HCT116 (cell line): Measurements from ENCODE around the gene TNFRSF14. TPM values are rescaled to one million over a fixed set of nuclear protein-coding genes. Genes with fewer than 3 reads are reported as not detected.

Source experiments
- CBX3 ChIP-seq: IDR thresholded peaks from 2 replicates; pipeline ENCODE4 v1.6.1; 2012; ENCODE audit warnings: low read depth
- CEBPB ChIP-seq: IDR thresholded peaks from 2 replicates; pipeline ENCODE4 v1.6.1; 2012; ENCODE audit warnings: low read depth
- EGR1 ChIP-seq: IDR thresholded peaks from 2 replicates; pipeline ENCODE4 v1.6.1; 2012; ENCODE audit warnings: low read depth
- EZH2phosphoT487 ChIP-seq: fragments of 200-600 bp; IDR thresholded peaks from 2 replicates; pipeline ENCODE4 v1.6.1; 2018; ENCODE audit warnings: antibody characterized with exemption, borderline replicate concordance
- FOSL1 ChIP-seq: IDR thresholded peaks from 2 replicates; pipeline ENCODE4 v1.6.1; 2012; ENCODE audit warnings: low read depth
- JUND ChIP-seq: IDR thresholded peaks from 2 replicates; pipeline ENCODE4 v1.6.1; 2012
- MAX ChIP-seq: IDR thresholded peaks from 2 replicates; pipeline ENCODE4 v1.6.1; 2012
- POLR2A ChIP-seq: IDR thresholded peaks from 2 replicates; pipeline ENCODE4 v1.7.0; 2011; ENCODE audit warnings: borderline replicate concordance; ENCODE audit not compliant: insufficient read depth, insufficient read length; ENCODE audit errors: extremely low read depth
- RAD21 ChIP-seq: IDR thresholded peaks from 2 replicates; pipeline ENCODE4 v1.6.1; 2012; ENCODE audit warnings: low read depth, mild to moderate bottlenecking
- SIN3A ChIP-seq: IDR thresholded peaks from 2 replicates; pipeline ENCODE4 v1.6.1; 2012; ENCODE audit warnings: low read depth
- SP1 ChIP-seq: IDR thresholded peaks from 2 replicates; pipeline ENCODE4 v1.6.1; 2012; ENCODE audit warnings: low read depth
- YY1 ChIP-seq: IDR thresholded peaks from 2 replicates; pipeline ENCODE4 v1.6.1; 2011; ENCODE audit warnings: low read length, low read depth, moderate library complexity, mild to moderate bottlenecking; ENCODE audit not compliant: insufficient replicate concordance; ENCODE audit errors: extremely low read depth
- ZFX ChIP-seq: fragments of 450-650 bp; IDR thresholded peaks from 2 replicates; pipeline ENCODE4 v1.6.1; 2017
- ZNF274 ChIP-seq: fragments of 200-500 bp; sonication (Bioruptor generic); IDR thresholded peaks from 2 replicates; pipeline ENCODE4 v1.6.1; 2014; ENCODE audit warnings: mild to moderate bottlenecking, low read depth, low read length, inconsistent platforms
- total RNA-seq: library from RNA; stranded (reverse); gene quantifications from one replicate; pipeline ENCODE4 v1.2.1, GENCODE V29; 2021; ENCODE audit not compliant: unreplicated experiment
- TF ChIP-seq, protein P1 (sequence below): IDR thresholded peaks from 2 replicates; pipeline ENCODE4 v1.6.1; 2012
- TF ChIP-seq, protein P2 (sequence below): IDR thresholded peaks from 2 replicates; pipeline ENCODE4 v1.6.1; 2011; ENCODE audit warnings: mild to moderate bottlenecking, low read length, moderate library complexity; ENCODE audit not compliant: insufficient replicate concordance; ENCODE audit errors: extremely low read depth

The TNFRSF14 gene
- total RNA-seq, 1 experiment from 2014 or later: 0.66 TPM

DNA sequence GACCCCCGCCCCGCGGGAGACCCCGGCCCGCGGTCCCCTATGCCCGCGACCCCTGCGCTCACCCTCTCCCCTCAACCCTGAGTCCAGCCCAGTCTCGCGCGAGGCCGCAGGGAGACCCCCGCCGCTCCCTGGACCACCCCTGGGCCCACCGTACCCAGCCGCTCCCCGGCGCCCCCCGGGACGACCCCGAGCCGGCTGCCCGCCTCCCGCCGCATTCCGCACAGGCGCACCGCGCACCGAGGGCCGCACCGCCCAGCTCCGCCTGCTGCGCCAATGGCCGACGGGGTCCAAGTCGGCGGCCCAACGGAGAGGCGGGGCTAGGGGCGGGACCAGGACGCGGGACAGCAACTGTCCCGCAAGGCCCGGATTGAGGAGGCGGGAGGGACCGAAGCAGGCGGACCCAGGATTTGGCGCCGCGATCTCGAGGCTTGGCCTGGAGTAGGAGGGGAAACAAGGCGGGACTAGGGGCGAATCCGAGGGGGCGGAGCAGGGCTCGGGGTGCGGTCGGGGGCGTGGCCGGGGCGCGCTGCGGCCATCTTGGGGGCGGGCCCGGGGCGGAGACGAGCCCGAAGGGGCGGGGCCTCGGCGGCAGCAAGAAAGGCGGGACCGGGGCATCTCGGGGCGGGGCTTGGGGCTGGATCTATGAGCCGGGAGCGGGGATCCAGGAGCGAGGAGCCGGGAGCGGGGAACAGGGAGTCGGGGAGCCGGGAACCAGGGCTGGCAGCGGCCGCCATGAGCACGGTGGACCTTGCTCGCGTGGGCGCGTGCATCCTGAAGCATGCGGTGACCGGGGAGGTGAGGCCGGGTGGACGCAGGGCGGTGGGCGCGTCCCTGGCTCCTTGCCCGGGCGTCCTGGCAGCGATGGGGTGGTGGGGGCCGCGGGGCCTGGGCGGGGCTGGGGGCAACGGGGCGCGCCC lies 30.2 kb downstream of the TNFRSF14 start, which contains the start of gene PRXL2B (continued):
- no peak for TF ChIP-seq ZNF274
- TF ChIP-seq, protein P1, sequence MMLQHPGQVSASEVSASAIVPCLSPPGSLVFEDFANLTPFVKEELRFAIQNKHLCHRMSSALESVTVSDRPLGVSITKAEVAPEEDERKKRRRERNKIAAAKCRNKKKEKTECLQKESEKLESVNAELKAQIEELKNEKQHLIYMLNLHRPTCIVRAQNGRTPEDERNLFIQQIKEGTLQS: no peak
- TF ChIP-seq POLR2A: peak; percentile 27
- no peak for TF ChIP-seq EZH2phosphoT487
- TF ChIP-seq SIN3A: no peak
- no peak for TF ChIP-seq EGR1
- TF ChIP-seq FOSL1: no peak
- no peak for TF ChIP-seq CBX3
- TF ChIP-seq ZFX: no peak
- TF ChIP-seq MAX: no peak
- peak; percentile 86 for TF ChIP-seq YY1
- TF ChIP-seq CEBPB: no peak
- TF ChIP-seq RAD21: no peak
- no peak for TF ChIP-seq JUND
- TF ChIP-seq, protein P2, sequence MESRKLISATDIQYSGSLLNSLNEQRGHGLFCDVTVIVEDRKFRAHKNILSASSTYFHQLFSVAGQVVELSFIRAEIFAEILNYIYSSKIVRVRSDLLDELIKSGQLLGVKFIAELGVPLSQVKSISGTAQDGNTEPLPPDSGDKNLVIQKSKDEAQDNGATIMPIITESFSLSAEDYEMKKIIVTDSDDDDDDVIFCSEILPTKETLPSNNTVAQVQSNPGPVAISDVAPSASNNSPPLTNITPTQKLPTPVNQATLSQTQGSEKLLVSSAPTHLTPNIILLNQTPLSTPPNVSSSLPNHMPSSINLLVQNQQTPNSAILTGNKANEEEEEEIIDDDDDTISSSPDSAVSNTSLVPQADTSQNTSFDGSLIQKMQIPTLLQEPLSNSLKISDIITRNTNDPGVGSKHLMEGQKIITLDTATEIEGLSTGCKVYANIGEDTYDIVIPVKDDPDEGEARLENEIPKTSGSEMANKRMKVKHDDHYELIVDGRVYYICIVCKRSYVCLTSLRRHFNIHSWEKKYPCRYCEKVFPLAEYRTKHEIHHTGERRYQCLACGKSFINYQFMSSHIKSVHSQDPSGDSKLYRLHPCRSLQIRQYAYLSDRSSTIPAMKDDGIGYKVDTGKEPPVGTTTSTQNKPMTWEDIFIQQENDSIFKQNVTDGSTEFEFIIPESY: no peak
- TF ChIP-seq SP1: no peak
